ENCODE data around the gene C21orf58.

Gene C21orf58

DNA sequence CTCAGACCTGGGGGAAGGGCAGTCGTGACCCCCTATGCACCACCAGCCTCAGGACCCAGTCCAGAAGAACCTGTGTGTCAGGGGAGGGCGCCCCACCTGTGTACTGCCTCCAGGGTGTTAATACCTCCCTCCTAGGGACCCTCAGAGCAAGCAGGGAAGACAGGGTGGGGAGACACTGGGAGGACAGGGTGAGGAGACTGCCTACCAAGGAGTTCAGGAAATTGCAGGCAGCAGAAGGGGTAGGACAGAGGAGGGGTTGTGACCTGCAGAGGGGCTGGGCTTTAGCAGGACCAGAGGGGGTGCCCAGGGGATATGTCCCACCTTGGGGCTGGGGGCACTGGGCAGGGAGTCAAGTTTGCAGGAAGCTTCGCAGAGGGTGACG is 5.2 kb downstream of the C21orf58 start:
- DNase-seq (no peak), ATAC-seq (ENCODE audit: insufficient read depth, low read depth) (no peak)
- Histone ChIP-seq H3K4me2 (ENCODE audit: insufficient read depth, low read length) (no peak overlapping the region; the same call in 1 of the 2 replicates), H3K4me1 (ENCODE audit: insufficient read depth, low read length) (peaks cover 36% of the 10 kb centered on the region), H2AFZ (ENCODE audit: low read depth, low read length) (no peak overlapping the region), H3K36me3 (ENCODE audit: insufficient read depth, low read length) (peaks cover 92% of the 10 kb centered on the region), H3K9ac (ENCODE audit: low read depth, low read length) (no peak overlapping the region), H3K27ac (ENCODE audit: low read length) (no peak overlapping the region), H3K4me3 (ENCODE audit: low read depth in 1 of 2, low read length in 2 of 2) (no peak overlapping the region), H3K27me3 (ENCODE audit: insufficient read depth, low read length, poor library complexity) (no peaks in the 10 kb centered on the region), H3K9me3 (ENCODE audit: insufficient read depth, low read length, severe bottlenecking) (no peaks in the 10 kb centered on the region), H3K79me2 (ENCODE audit: insufficient read depth, low read length) (peaks cover 76% of the 10 kb centered on the region), H4K20me1 (ENCODE audit: insufficient read depth, low read length) (peaks cover 73% of the 10 kb centered on the region)
- TF ChIP-seq, protein P1, sequence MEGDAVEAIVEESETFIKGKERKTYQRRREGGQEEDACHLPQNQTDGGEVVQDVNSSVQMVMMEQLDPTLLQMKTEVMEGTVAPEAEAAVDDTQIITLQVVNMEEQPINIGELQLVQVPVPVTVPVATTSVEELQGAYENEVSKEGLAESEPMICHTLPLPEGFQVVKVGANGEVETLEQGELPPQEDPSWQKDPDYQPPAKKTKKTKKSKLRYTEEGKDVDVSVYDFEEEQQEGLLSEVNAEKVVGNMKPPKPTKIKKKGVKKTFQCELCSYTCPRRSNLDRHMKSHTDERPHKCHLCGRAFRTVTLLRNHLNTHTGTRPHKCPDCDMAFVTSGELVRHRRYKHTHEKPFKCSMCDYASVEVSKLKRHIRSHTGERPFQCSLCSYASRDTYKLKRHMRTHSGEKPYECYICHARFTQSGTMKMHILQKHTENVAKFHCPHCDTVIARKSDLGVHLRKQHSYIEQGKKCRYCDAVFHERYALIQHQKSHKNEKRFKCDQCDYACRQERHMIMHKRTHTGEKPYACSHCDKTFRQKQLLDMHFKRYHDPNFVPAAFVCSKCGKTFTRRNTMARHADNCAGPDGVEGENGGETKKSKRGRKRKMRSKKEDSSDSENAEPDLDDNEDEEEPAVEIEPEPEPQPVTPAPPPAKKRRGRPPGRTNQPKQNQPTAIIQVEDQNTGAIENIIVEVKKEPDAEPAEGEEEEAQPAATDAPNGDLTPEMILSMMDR (IDR thresholded peaks at IDR 0.05; ENCODE audit: borderline replicate concordance, extremely low read depth, low read length, poor library complexity, severe bottlenecking): no peak

DNA sequence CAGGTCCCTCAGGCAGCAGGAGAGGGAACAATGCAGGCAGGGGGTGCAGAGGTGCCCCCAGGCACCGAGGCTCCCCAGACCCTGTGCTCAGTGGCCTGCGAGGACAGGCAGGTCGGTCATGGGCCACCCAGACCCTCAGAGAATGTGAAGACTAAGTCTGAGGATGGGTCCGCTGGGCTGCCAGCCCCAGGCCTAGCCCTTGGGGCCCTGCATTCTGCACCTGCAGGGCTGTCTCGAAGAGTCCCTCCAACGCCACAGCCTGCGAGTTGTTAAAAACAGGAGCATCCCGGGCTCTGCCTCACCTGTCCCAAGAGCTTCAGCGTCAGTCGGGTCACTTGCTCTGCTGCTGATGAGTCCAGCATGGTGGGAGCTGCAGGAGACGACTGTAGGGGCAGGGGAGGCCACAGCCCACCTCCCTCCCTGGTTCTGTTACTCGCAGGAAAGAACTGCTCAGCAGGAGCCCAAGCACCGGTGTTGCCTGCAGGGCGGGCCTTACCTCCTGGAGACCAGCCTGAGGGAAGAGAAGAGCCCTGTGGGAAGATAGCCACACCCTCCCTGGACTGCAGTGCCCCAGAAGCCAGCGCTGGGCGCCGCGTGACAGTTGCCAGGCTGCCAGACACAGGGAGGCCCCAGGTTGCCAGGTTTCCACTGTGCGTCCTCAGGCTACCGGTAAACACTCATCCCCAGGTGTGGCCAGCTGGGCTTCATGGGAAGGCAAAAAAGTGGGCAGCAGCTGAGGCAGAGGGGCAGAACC is 5.8 kb downstream of the C21orf58 start:
- no peak overlapping the region for H3K4me3 ChIP-seq (ENCODE audit: low read depth in 1 of 2, low read length in 2 of 2)
- no peak overlapping the region; the same call in 1 of the 2 replicates for H3K4me2 ChIP-seq (ENCODE audit: insufficient read depth, low read length)
- H3K79me2 ChIP-seq (ENCODE audit: insufficient read depth, low read length): peaks cover 71% of the 10 kb centered on the region
- no peak overlapping the region for H3K9ac ChIP-seq (ENCODE audit: low read depth, low read length)
- no peaks in the 10 kb centered on the region for H3K27me3 ChIP-seq (ENCODE audit: insufficient read depth, low read length, poor library complexity)
- H3K9me3 ChIP-seq (ENCODE audit: insufficient read depth, low read length, severe bottlenecking): no peaks in the 10 kb centered on the region
- H3K4me1 ChIP-seq (ENCODE audit: insufficient read depth, low read length): peaks cover 36% of the 10 kb centered on the region
- ATAC-seq (ENCODE audit: insufficient read depth, low read depth) (peak; percentile 6; the same call in 1 of the 3 replicates), DNase-seq (no peak)
- no peak overlapping the region for H2AFZ ChIP-seq (ENCODE audit: low read depth, low read length)
- TF ChIP-seq EZH2 (IDR thresholded peaks at IDR 0.05; ENCODE audit: borderline replicate concordance, low read depth, low read length, severe bottlenecking): no peak
- peaks cover 96% of the 10 kb centered on the region for H3K36me3 ChIP-seq (ENCODE audit: insufficient read depth, low read length)
- H3K27ac ChIP-seq (ENCODE audit: low read length): no peak overlapping the region
- H4K20me1 ChIP-seq (ENCODE audit: insufficient read depth, low read length): peaks cover 70% of the 10 kb centered on the region

DNA sequence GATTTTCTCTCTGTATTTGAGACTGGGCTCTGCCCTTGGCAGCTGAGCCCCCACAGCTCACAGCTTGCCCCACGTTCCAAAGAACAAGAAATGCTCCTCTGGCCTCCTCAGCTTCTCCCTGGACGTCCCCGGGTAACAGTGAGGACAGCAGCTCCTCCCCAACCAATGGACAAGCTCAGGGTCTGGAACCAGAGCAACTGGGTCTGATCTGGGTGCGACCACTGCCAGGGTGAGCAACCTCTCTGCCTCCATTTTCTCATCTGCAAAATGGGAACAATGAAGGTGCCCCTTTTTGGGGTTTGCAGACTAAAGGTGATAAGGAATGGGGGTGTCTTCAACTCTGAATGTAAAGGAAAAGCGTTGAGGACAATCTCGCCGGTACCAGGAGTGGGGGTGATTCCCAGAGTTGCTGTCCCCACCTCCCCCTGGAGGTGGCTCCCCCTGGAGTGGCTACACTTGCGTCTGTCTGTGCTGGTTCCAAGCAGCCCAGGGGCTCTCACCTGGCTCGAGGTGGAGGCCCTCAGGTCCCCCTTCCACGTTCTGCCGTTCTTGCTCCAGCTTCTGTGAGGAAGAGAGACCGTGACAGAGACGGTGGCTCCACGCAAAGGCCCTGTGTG is 6.9 kb downstream of the C21orf58 start:
- Histone ChIP-seq H3K4me2 (ENCODE audit: insufficient read depth, low read length) (no peak overlapping the region), H3K27me3 (ENCODE audit: insufficient read depth, low read length, poor library complexity) (no peaks in the 10 kb centered on the region), H3K4me1 (ENCODE audit: insufficient read depth, low read length) (peaks cover 29% of the 10 kb centered on the region), H4K20me1 (ENCODE audit: insufficient read depth, low read length) (peaks cover 59% of the 10 kb centered on the region), H3K79me2 (ENCODE audit: insufficient read depth, low read length) (peaks cover 60% of the 10 kb centered on the region), H3K9ac (ENCODE audit: low read depth, low read length) (no peak overlapping the region), H3K9me3 (ENCODE audit: insufficient read depth, low read length, severe bottlenecking) (no peaks in the 10 kb centered on the region), H3K4me3 (ENCODE audit: low read depth in 1 of 2, low read length in 2 of 2) (no peak overlapping the region), H3K27ac (ENCODE audit: low read length) (no peak overlapping the region), H3K36me3 (ENCODE audit: insufficient read depth, low read length) (peaks cover 93% of the 10 kb centered on the region), H2AFZ (ENCODE audit: low read depth, low read length) (no peak overlapping the region)
- TF ChIP-seq, protein P1 (IDR thresholded peaks at IDR 0.05; ENCODE audit: borderline replicate concordance, extremely low read depth, low read length, poor library complexity, severe bottlenecking): peak; percentile 1
- no peak for TF ChIP-seq EZH2 (IDR thresholded peaks at IDR 0.05; ENCODE audit: borderline replicate concordance, low read depth, low read length, severe bottlenecking)
- no peak for ATAC-seq (ENCODE audit: insufficient read depth, low read depth)
- no peak for DNase-seq

DNA sequence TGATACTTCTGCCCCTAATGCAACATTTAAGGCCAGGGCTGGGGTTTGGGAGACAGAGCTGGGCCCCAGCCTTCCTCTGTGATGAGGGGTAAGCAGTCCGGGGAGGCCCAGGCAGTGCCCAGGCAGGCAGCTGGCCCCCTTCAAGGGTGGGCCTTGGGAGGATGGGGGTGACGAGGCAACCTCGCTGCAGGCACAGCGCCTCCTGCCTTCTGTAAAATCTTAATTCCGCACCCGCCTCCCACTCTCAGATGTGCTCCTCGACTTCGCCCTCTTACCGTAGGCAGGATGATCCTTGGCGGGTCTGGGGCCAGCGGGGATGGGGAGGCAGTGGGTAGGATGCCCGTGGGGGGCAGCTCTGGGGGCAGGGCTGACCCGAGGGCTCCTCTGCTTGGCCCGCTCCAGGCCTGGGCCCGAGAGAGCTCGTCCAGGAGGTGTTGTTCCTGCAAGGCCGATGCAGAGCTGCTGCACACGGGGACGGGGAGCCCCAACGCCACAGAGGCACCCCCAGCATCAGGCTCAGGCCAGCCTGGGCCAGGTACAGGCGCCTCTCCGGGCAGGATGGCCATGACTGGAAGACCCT is 9.1 kb downstream of the C21orf58 start:
- Histone ChIP-seq H2AFZ (ENCODE audit: low read depth, low read length) (no peak overlapping the region), H3K27ac (ENCODE audit: low read length) (no peak overlapping the region), H3K79me2 (ENCODE audit: insufficient read depth, low read length) (peaks cover 39% of the 10 kb centered on the region), H3K27me3 (ENCODE audit: insufficient read depth, low read length, poor library complexity) (no peaks in the 10 kb centered on the region), H3K4me3 (ENCODE audit: low read depth in 1 of 2, low read length in 2 of 2) (no peak overlapping the region), H3K4me1 (ENCODE audit: insufficient read depth, low read length) (peaks cover 8% of the 10 kb centered on the region), H3K9ac (ENCODE audit: low read depth, low read length) (no peak overlapping the region), H3K36me3 (ENCODE audit: insufficient read depth, low read length) (peaks cover 91% of the 10 kb centered on the region), H3K4me2 (ENCODE audit: insufficient read depth, low read length) (no peak overlapping the region), H4K20me1 (ENCODE audit: insufficient read depth, low read length) (peaks cover 39% of the 10 kb centered on the region), H3K9me3 (ENCODE audit: insufficient read depth, low read length, severe bottlenecking) (no peaks in the 10 kb centered on the region)
- no peak for DNase-seq
- ATAC-seq (ENCODE audit: insufficient read depth, low read depth): no peak
- no peak for TF ChIP-seq EZH2 (IDR thresholded peaks at IDR 0.05; ENCODE audit: borderline replicate concordance, low read depth, low read length, severe bottlenecking)
- TF ChIP-seq, protein P1 (IDR thresholded peaks at IDR 0.05; ENCODE audit: borderline replicate concordance, extremely low read depth, low read length, poor library complexity, severe bottlenecking): peak; percentile 7
